Inferior parietal cortex (tissue), 1 donor: ENCODE measurements around the gene NUTF2.

Source experiments
- DNase-seq: peaks from one replicate; pipeline ENCODE4 v3.0.0-alpha.2; 2016; ENCODE audit errors: extremely low spot score

The NUTF2 gene

GRCh38 chr16:67837811-67838210 lies 8.9 kb upstream of the NUTF2 start:
- no peak for DNase-seq

- no peak for DNase-seq
Observed at GRCh38 chr16:67841198-67841815, 5.4 kb upstream of the NUTF2 start.

- DNase-seq, result peak; percentile 99
Observed at GRCh38 chr16:67841816-67842508, 4.8 kb upstream of the NUTF2 start, which contains the start of gene THAP11. Gene THAP11 (plus strand): TSS chr16:67842320. CDS start chr16:67842555, 235 bp downstream.

DNA sequence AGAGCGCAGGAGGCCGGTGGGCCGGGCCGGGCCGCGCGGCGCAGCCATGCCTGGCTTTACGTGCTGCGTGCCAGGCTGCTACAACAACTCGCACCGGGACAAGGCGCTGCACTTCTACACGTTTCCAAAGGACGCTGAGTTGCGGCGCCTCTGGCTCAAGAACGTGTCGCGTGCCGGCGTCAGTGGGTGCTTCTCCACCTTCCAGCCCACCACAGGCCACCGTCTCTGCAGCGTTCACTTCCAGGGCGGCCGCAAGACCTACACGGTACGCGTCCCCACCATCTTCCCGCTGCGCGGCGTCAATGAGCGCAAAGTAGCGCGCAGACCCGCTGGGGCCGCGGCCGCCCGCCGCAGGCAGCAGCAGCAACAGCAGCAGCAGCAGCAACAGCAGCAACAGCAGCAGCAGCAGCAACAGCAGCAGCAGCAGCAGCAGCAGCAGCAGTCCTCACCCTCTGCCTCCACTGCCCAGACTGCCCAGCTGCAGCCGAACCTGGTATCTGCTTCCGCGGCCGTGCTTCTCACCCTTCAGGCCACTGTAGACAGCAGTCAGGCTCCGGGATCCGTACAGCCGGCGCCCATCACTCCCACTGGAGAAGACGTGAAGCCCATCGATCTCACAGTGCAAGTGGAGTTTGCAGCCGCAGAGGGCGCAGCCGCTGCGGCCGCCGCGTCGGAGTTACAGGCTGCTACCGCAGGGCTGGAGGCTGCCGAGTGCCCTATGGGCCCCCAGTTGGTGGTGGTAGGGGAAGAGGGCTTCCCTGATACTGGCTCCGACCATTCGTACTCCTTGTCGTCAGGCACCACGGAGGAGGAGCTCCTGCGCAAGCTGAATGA lies 4.0 kb upstream of the NUTF2 start:
- DNase-seq, result peak; percentile 53

DNA sequence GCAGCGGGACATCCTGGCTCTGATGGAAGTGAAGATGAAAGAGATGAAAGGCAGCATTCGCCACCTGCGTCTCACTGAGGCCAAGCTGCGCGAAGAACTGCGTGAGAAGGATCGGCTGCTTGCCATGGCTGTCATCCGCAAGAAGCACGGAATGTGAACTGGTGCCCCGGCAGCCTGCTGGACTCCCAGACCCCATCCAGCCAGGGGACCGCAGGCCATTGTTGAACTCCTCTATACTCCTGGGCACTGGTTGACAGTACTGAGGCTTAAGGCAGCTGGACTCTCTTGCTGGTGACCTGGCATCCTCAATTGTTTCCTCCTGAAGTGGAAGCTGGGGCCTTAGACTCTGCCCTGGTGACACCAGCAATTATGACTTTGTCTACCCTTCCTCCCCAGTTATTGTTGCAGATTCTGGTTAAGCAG lies 3.4 kb upstream of the NUTF2 start:
- no peak for DNase-seq

- no peak for DNase-seq
Observed at GRCh38 chr16:67844497-67844896, 2.2 kb upstream of the NUTF2 start.

- DNase-seq, result no peak
Observed at GRCh38 chr16:67845291-67846062, 1.3 kb upstream of the NUTF2 start.

DNA sequence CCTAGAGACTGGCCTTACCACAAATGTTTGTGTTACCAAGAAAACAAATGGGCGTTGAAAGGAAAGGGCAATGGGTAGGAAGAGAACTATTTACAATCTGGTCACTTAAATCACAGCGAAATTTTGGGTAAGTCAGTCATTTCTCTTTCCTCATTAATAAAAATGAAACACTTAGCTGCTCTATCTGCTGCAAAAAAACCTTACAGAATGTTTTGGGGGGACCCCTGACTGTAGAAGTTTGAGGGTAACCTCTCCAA lies 742 bp upstream of the NUTF2 start:
- DNase-seq, result no peak

- DNase-seq, result no peak
Observed at GRCh38 chr16:67847064-67847861, 530 bp downstream of the NUTF2 start, which contains the start of gene CENPT. Gene CENPT (minus strand): TSS chr16:67847693. CDS start chr16:67833859, 13,834 bp downstream.

GRCh38 chr16:67848118-67848517 lies 1.4 kb downstream of the NUTF2 start:
- no peak for DNase-seq

DNA sequence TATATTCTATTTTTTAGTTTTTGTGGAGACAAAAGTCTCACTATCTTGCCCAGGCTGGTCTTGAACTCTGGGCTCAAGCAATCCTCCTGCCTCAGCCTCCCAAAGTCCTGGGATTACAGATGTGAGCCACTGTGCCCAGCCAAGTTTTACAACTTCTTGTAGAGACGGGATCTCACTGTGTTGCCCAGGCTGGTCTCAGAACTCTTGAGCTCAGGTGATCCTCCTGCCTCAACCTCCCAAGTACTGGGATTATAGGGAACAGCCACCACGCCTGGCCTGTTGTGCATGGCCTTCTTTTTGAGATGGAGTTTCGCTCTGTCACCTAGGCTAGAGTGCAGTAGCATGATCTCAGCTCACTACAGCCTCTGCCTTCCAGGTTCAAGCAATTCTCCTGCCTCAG lies 6.9 kb downstream of the NUTF2 start:
- no peak for DNase-seq

- no peak for DNase-seq
Observed at GRCh38 chr16:67855789-67856188, 9.1 kb downstream of the NUTF2 start.

GRCh38 chr16:67856927-67857546 lies 10.3 kb downstream of the NUTF2 start:
- DNase-seq, result no peak

DNA sequence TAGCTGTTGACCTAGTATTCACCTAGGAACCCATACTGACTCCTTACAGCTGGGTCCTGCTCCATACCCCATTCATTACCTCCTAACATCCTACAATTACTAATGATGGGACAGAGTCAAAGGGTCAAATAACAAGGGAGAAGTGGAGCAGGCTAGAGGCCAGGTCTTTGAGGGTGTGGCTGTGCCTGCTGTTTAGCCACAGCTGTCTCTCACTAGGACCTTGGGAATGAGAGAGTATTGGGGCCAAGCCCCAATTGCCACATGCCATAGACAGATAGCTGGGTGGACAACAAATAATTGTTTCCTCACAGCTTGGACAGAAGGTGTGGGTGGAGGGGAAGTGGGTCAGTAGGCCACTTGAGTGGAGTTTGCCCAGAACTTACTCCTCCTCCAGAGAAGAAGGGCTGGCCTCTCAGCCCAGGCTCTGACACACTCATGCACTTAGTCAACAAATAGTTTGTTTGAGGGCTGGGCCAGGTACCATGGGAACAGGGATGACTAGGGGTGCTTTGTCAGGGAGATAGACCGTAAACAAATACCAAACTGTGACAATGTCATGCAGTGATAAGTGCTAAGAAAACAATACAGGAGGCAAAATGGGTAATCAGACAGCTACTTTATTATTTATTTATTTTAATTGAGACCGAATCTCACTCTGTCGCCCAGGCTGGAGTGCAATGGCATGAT lies 11.0 kb downstream of the NUTF2 start:
- no peak for DNase-seq

- DNase-seq, result no peak
Observed at GRCh38 chr16:67858500-67858899, 11.8 kb downstream of the NUTF2 start.

- no peak for DNase-seq
Observed at GRCh38 chr16:67860589-67861398, 14.1 kb downstream of the NUTF2 start.

DNA sequence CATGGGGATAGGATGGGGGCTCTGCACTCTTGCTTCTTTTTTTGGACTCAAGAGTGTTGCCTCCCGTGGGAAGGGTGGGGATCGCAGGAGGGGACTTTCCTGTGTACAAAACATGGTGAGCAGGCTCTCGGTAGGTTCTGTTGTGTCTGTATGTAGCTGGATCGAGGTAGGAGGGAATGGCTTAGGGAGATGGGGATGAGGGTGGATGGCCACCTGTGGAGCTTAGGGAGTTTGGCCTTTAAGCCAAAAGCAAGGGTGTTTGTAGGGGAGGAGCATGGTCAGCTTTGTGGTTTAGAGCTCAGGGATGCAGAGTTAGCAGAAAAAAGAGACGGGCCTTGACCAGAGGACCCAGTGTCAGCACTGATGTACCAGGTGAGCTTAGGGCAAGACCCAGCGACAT lies 15.1 kb downstream of the NUTF2 start:
- no peak for DNase-seq

GRCh38 chr16:67862623-67863583 lies 16.2 kb downstream of the NUTF2 start:
- DNase-seq, result peak; percentile 68
